WTC11 (cell line): Measurements from ENCODE around the gene BTF3. TPM values are rescaled to one million over a fixed set of nuclear protein-coding genes. Genes with fewer than 3 reads are reported as not detected.

Experiments
- ATF1 ChIP-seq: sonication (generic); formaldehyde crosslinking; IDR thresholded peaks from 2 replicates; pipeline ENCODE4 v1.8.1; 2023; ENCODE audit warnings: mild to moderate bottlenecking, moderate library complexity, missing genetic modification reagents
- ATF2 ChIP-seq: sonication (generic); formaldehyde crosslinking; IDR thresholded peaks from 2 replicates; pipeline ENCODE4 v1.8.1; 2022; ENCODE audit warnings: low read depth, missing genetic modification reagents, borderline replicate concordance
- ELF4 ChIP-seq: sonication (generic); formaldehyde crosslinking; IDR thresholded peaks from 2 replicates; pipeline ENCODE4 v1.8.1; 2022; ENCODE audit warnings: low read depth, mild to moderate bottlenecking, moderate library complexity, missing genetic modification reagents
- EMX1 ChIP-seq: fragments of 250-450 bp; sonication (Bioruptor Pico); IDR thresholded peaks from 2 replicates; pipeline ENCODE4 v1.8.0; 2021; ENCODE audit warnings: mild to moderate bottlenecking
- ETV6 ChIP-seq: sonication (generic); formaldehyde crosslinking; IDR thresholded peaks from 2 replicates; pipeline ENCODE4 v1.8.1; 2022; ENCODE audit warnings: mild to moderate bottlenecking, missing genetic modification reagents
- FOXK1 ChIP-seq: sonication (generic); formaldehyde crosslinking; IDR thresholded peaks from 2 replicates; pipeline ENCODE4 v1.8.0; 2022; ENCODE audit warnings: mild to moderate bottlenecking, moderate library complexity, missing genetic modification reagents
- JUN ChIP-seq: sonication (generic); formaldehyde crosslinking; IDR thresholded peaks from 2 replicates; pipeline ENCODE4 v1.8.0; 2023; ENCODE audit warnings: mild to moderate bottlenecking, missing genetic modification reagents
- KAT7 ChIP-seq: sonication (generic); formaldehyde crosslinking; IDR thresholded peaks from 2 replicates; pipeline ENCODE4 v1.8.1; 2023; ENCODE audit warnings: missing genetic modification reagents, mild to moderate bottlenecking, borderline replicate concordance
- MLX ChIP-seq: sonication (generic); formaldehyde crosslinking; IDR thresholded peaks from 2 replicates; pipeline ENCODE4 v1.8.1; 2023; ENCODE audit warnings: mild to moderate bottlenecking, missing genetic modification reagents, moderate library complexity
- MYBL2 ChIP-seq: sonication (generic); formaldehyde crosslinking; IDR thresholded peaks from 2 replicates; pipeline ENCODE4 v1.8.1; 2023; ENCODE audit warnings: mild to moderate bottlenecking, moderate library complexity, missing genetic modification reagents
- PRDM15 ChIP-seq: sonication (generic); formaldehyde crosslinking; IDR thresholded peaks from 2 replicates; pipeline ENCODE4 v1.8.0; 2022; ENCODE audit warnings: missing genetic modification reagents
- RELA ChIP-seq: sonication (generic); formaldehyde crosslinking; IDR thresholded peaks from 2 replicates; pipeline ENCODE4 v1.8.1; 2022; ENCODE audit warnings: missing genetic modification reagents, mild to moderate bottlenecking, borderline replicate concordance
- TEAD1 ChIP-seq: sonication (generic); formaldehyde crosslinking; IDR thresholded peaks from 2 replicates; pipeline ENCODE4 v1.8.0; 2022; ENCODE audit warnings: mild to moderate bottlenecking, missing genetic modification reagents
- ZBTB21 ChIP-seq: sonication (generic); formaldehyde crosslinking; IDR thresholded peaks from 2 replicates; pipeline ENCODE4 v1.8.1; 2023; ENCODE audit warnings: mild to moderate bottlenecking, missing genetic modification reagents, borderline replicate concordance
- ZNF281 ChIP-seq: sonication (generic); formaldehyde crosslinking; IDR thresholded peaks from 2 replicates; pipeline ENCODE4 v1.8.0; 2023; ENCODE audit warnings: mild to moderate bottlenecking, missing genetic modification reagents
- ZNF317 ChIP-seq: sonication (generic); formaldehyde crosslinking; IDR thresholded peaks from 2 replicates; pipeline ENCODE4 v1.8.1; 2023; ENCODE audit warnings: low read depth, mild to moderate bottlenecking, moderate library complexity, missing genetic modification reagents, borderline replicate concordance
- ZNF396 ChIP-seq: fragments of 250-450 bp; sonication (Bioruptor Pico); IDR thresholded peaks from 2 replicates; pipeline ENCODE4 v1.8.0; 2021; ENCODE audit warnings: mild to moderate bottlenecking, moderate library complexity, borderline replicate concordance
- ZNF425 ChIP-seq: fragments of 250-450 bp; sonication (Bioruptor Pico); conservative IDR thresholded peaks from 2 replicates; pipeline ENCODE4 v1.9.0; 2021; ENCODE audit warnings: mild to moderate bottlenecking
- ZNF671 ChIP-seq: fragments of 250-450 bp; sonication (Bioruptor Pico); IDR thresholded peaks from 2 replicates; pipeline ENCODE4 v1.8.0; 2021; ENCODE audit warnings: mild to moderate bottlenecking
- total RNA-seq: library from RNA; stranded (reverse); gene quantifications from 3 replicates; pipeline ENCODE4 v1.2.3, GENCODE V29; 2021

Gene BTF3
- total RNA-seq, 1 experiment from 2014 or later, result 736 TPM

- TF ChIP-seq ETV6 (peak; percentile 96), FOXK1 (CRISPR knock-in tag) (peak; percentile 77), TEAD1 (peak; percentile 54; the same call in 1 of the 2 replicates), EMX1 (no peak), ZNF671 (CRISPR knock-in tag) (peak; percentile 4; the same call in 1 of the 2 replicates), MLX (no peak), PRDM15 (CRISPR knock-in tag) (no peak), MYBL2 (CRISPR knock-in tag) (peak; percentile 36; the same call in 1 of the 2 replicates), ZNF425 (CRISPR knock-in tag) (no peak), ZNF396 (CRISPR knock-in tag) (no peak), RELA (CRISPR knock-in tag) (peak; percentile 88; the same call in 1 of the 2 replicates), ZNF281 (CRISPR knock-in tag) (no peak), JUN (CRISPR knock-in tag) (0 out of 2 replicates have a peak, but pooled peaks have one; percentile 45), ZNF317 (no peak), KAT7 (CRISPR knock-in tag) (peak; percentile 96; the same call in 1 of the 2 replicates), ATF2 (no peak), ATF1 (0 out of 2 replicates have a peak, but pooled peaks have one; percentile 52), ELF4 (CRISPR knock-in tag) (no peak), ZBTB21 (CRISPR knock-in tag) (0 out of 2 replicates have a peak, but pooled peaks have one; percentile 62)
- TF ChIP-seq, all 79 proteins: peak for 24
Observed at GRCh38 chr5:73498057-73498992, at the start of gene BTF3 (continued).
